Lung (tissue), 12 donors: Measurements from ENCODE around the gene HBEGF. TPM values are rescaled to one million over a fixed set of nuclear protein-coding genes. Genes with fewer than 3 reads are reported as not detected.

Source experiments
- ATAC-seq: fragments of 200-7000 bp; cut with Tn5 transposase; one replicate; pipeline ENCODE4 v1.9.1; 2020; ENCODE audit warnings: moderate number of reproducible peaks; ENCODE audit not compliant: insufficient read depth, low FRiP score
- DNase-seq, 3 donors: peaks; one replicate each; pipeline ENCODE4 v3.0.0-alpha.2; 2013 to 2017
- H3K27ac ChIP-seq, 2 donors: one replicate each; pipeline ENCODE4 v1.5.1; 2013; ENCODE audit warnings: mild to moderate bottlenecking in 2 of 2, moderate library complexity in 2 of 2, control low read depth in 1 of 2, inconsistent platforms in 1 of 2, low read depth in 1 of 2, low read length in 1 of 2
- H3K27me3 ChIP-seq, 3 donors: one replicate each; pipeline ENCODE4 v1.5.1; 2013; ENCODE audit warnings: low read length in 2 of 3; ENCODE audit not compliant: control insufficient read depth in 3 of 3, insufficient read depth in 3 of 3
- H3K36me3 ChIP-seq, 4 donors: one replicate each; pipeline ENCODE4 v1.5.1; 2013; ENCODE audit warnings: low read length in 4 of 4, mild to moderate bottlenecking in 1 of 4, moderate library complexity in 1 of 4; ENCODE audit not compliant: control insufficient read depth in 4 of 4, insufficient read depth in 4 of 4
- H3K4me1 ChIP-seq, 5 donors: one replicate each; pipeline ENCODE4 v1.5.1; 2013; ENCODE audit warnings: low read length in 5 of 5, mild to moderate bottlenecking in 2 of 5, moderate library complexity in 1 of 5; ENCODE audit not compliant: control insufficient read depth in 5 of 5, insufficient read depth in 5 of 5
- H3K4me3 ChIP-seq: one replicate; pipeline ENCODE4 v1.5.1; 2013; ENCODE audit warnings: mild to moderate bottlenecking, control low read depth, moderate library complexity
- H3K9ac ChIP-seq, 2 donors: one replicate each; pipeline ENCODE4 v1.5.1; 2013; ENCODE audit warnings: low read length in 2 of 2, control low read depth in 1 of 2; ENCODE audit not compliant: insufficient read depth in 1 of 2
- H3K9me3 ChIP-seq, 4 donors: one replicate each; pipeline ENCODE4 v1.5.1; 2013; ENCODE audit warnings: low read length in 3 of 4, mild to moderate bottlenecking in 1 of 4, moderate library complexity in 1 of 4; ENCODE audit not compliant: control insufficient read depth in 4 of 4, insufficient read depth in 3 of 4
- CTCF ChIP-seq: IDR thresholded peaks from 2 replicates; pipeline ENCODE4 v1.5.1; 2012; ENCODE audit warnings: mild to moderate bottlenecking; ENCODE audit errors: control extremely low read depth, extremely low read depth
- WGBS, 2 donors: extraction: QIAGEN DNeasy Blood & Tissue Kit; methylation state at CpG; one replicate each; pipeline ENCODE4 v1.1.7; 2013; 5-methylcytosine and 5-hydroxymethylcytosine counted together
- polyA plus RNA-seq, 2 donors: library from polyadenylated mRNA; stranded (reverse); fragments of 200-250 nt; gene quantifications; one replicate each; pipeline ENCODE4 v1.2.1, GENCODE V29; 2013
- total RNA-seq, 2 donors: library from RNA; depleted of rRNA in 1 of 2; stranded (reverse); fragments of >200 nt in 1 of 2; gene quantifications; one replicate each; pipeline ENCODE4 v1.2.1, GENCODE V29; 2014 to 2021
- donor health status: control.
- donor health status: control.
- donor health status: Bipolar disorder and iron deficiency.
- donor health status: healthy.
- donor health status: DM: yes; HTN: yes; CAD: no.

HBEGF gene
- total and polyA plus RNA-seq, 4 donors: 13.0 to 27.1 (median 18.4) TPM

GRCh38 chr5:140294753-140295152 lies 51.6 kb downstream of the HBEGF start:
- Histone ChIP-seq H3K27ac (no peak overlapping the region), H3K36me3 (peaks cover 0 to 8% (median 1%) of the 10 kb centered on the region in 4 donors), H3K9me3 (no peaks in the 10 kb centered on the region), H3K4me1 (peaks cover 0 to 25% (median 5%) of the 10 kb centered on the region in 5 donors), H3K27me3 (no peaks in the 10 kb centered on the region), H3K9ac (no peak overlapping the region), H3K4me3 (no peak overlapping the region)
- DNase-seq (no peak), ATAC-seq (no peak)
- WGBS, 2 donors: 54 to 60% methylated on average over 2 of the region's 2 CpGs
- TF ChIP-seq CTCF: no peak

- H3K4me1 ChIP-seq: peaks cover 0 to 30% (median 5%) of the 10 kb centered on the region in 5 donors
- DNase-seq: no peak
- H3K27me3 ChIP-seq: no peaks in the 10 kb centered on the region
- H3K9ac ChIP-seq: no peak overlapping the region
- no peaks in the 10 kb centered on the region for H3K9me3 ChIP-seq
- ATAC-seq: no peak
- 63 to 76% methylated on average over 1 of the region's 1 CpG for WGBS, 2 donors
- peaks cover 0 to 1% (median 0%) of the 10 kb centered on the region in 4 donors for H3K36me3 ChIP-seq
- peak overlapping the region in 1 of 2 donors; percentile 83 for H3K27ac ChIP-seq
- TF ChIP-seq CTCF: no peak
- H3K4me3 ChIP-seq: no peak overlapping the region
These were observed 52.6 kb downstream of the HBEGF start for GRCh38 chr5:140293849-140294100.

GRCh38 chr5:140293091-140293848 lies 53.1 kb downstream of the HBEGF start:
- no peaks in the 10 kb centered on the region for H3K27me3 ChIP-seq
- no peaks in the 10 kb centered on the region for H3K36me3 ChIP-seq
- no peak for TF ChIP-seq CTCF
- no peak overlapping the region for H3K4me3 ChIP-seq
- H3K9me3 ChIP-seq: no peaks in the 10 kb centered on the region
- peak overlapping the region in 1 of 2 donors; percentile 83 for H3K27ac ChIP-seq
- H3K9ac ChIP-seq: no peak overlapping the region
- ATAC-seq (no peak), DNase-seq (peak in 2 of 3 donors; percentile 50 to 56)
- H3K4me1 ChIP-seq: peaks cover 0 to 30% (median 5%) of the 10 kb centered on the region in 5 donors
- WGBS, 2 donors: 37 to 50% methylated on average over 4 of the region's 4 CpGs
